Measurements from ENCODE around the gene AGMAT. TPM values are rescaled to one million over a fixed set of nuclear protein-coding genes. Genes with fewer than 3 reads are reported as not detected.
A peak's percentile ranks its signal among the peaks of the same experiment; 100 is the strongest.
"Not testable (repeated sequence)": the region's sequence is repeated elsewhere in the genome, so short reads cannot be mapped to it uniquely, and the experiment has no call there.

Gene AGMAT
- total RNA-seq, 1 donor from 2014 or later: not detected

- peak; percentile 91 for ATAC-seq
- intact Hi-C loops (cut with micrococcal nuclease): no loop called here
- peak; percentile 98 for DNase-seq
Measured at GRCh38 chr1:15617173-15618076, 32.6 kb upstream of the AGMAT start, which contains the start of gene DDI2. Gene DDI2, plus strand, starts transcription at chr1:15617458. Its CDS starts 213 bp downstream, at chr1:15617671.

GRCh38 chr1:15616373-15617172 lies 31.7 kb upstream of the AGMAT start:
- intact Hi-C loops (cut with micrococcal nuclease): no loop called here
- DNase-seq (peak; percentile 42), ATAC-seq (peak; percentile 22)

GRCh38 chr1:15610167-15610566 lies 25.3 kb upstream of the AGMAT start:
- no peak for ATAC-seq
- no peak for DNase-seq
- intact Hi-C loops (cut with micrococcal nuclease): no loop called here

DNA sequence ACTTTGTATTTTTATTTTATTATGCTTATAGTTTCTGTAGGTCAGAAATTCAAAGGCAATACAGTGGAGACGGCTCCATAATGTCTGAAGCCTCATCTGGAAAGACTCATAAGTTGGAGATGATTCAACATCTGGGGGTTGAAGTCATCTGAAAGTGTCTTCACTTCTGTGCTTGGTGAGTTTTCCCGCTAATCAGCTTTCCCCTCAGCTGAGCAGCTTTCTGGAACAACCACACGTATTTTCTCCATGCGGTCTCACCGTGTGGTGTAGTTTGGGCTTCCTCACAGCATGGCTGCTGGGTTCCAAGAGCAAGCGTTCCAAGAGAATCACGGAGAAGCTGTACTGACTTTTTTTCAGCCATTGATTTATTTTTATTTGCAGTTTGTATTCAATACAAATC lies 24.8 kb upstream of the AGMAT start:
- ATAC-seq: no peak
- intact Hi-C loops (cut with micrococcal nuclease): no loop called here

DNA sequence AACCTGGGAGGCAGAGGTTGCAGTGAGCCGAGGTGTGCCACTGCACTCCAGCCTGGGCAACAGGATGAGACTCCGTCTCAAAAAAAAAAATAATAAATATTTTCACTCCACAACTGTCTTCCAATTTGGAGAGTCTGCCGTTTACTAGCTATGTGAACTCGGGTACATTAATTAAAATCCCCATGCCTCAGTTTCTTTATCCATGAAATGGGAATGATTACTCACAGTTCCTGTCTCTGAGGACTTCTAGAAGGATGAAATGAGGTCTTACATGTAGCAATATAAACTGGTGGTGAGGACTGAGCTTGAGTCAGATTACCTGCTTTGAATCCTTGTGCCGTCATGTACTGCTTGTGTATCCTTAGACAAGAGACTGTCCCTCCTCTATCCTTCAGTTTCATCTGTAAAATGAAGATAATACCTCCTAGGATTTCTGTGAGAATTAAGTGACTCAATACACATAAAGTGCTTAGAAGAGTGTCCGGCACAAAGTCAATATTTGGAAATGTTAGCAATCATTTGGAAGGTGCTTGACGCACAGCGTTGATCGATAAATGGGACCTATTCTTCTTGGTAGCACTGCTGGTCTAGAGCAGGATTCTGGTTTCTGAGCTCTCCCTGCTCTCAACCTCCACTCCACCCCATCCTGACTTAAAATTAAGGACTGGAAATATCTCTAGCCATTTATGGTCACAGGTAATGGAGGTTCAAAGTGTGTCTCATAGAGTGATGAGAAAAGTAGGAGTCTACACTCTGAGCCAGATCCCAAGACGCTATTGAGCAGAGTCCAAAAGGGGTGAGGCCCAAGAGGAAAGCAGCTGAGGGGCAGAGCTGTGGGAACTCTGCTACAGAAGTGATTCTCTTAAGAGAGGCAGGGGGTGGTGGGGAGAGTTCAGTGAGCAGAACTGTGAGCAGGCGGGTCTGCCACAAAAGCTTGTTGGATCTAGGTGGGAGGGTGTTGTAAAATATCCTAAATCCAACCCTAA lies 20.8 kb upstream of the AGMAT start:
- ATAC-seq (no peak), DNase-seq (no peak)
- intact Hi-C loops (cut with micrococcal nuclease): no loop called here

More for the DNA sequence above, 24.8 kb upstream of the AGMAT start:
- no peak for DNase-seq

- DNase-seq; intact Hi-C loops (cut with micrococcal nuclease); ATAC-seq: not testable (repeated sequence)
Measured at GRCh38 chr1:15604400-15604799, 19.5 kb upstream of the AGMAT start.

GRCh38 chr1:15603966-15604282 lies 19.1 kb upstream of the AGMAT start:
- intact Hi-C loops (cut with micrococcal nuclease); DNase-seq; ATAC-seq: not testable (repeated sequence)

- ATAC-seq (peak; percentile 99), DNase-seq (peak; percentile 99)
- intact Hi-C loops (cut with micrococcal nuclease): no loop called here
Measured at GRCh38 chr1:15603050-15603965, 18.5 kb upstream of the AGMAT start.

DNA sequence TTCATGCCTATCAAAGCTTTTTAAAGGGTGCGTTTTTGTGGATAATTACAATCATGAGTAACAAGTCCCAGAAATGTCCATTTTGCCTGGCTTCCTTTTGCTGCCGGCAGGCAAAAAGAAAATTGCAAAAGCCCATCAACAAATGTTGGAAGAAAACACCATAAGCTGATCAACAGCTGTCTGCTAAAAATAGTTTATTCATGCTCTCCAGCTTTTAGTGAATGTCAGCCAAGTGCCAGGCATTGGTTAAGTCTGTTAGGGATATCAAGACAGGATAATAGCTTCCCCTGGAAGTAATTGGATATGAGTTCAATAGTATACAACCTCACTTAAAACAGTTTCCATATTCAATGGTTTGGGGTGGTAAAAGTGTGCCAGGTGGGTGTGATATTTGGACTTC lies 13.6 kb upstream of the AGMAT start:
- ATAC-seq (no peak), DNase-seq (no peak)
- intact Hi-C loops (cut with micrococcal nuclease): no loop called here

- ATAC-seq: no peak
Measured at GRCh38 chr1:15595809-15596617, 11.2 kb upstream of the AGMAT start.

DNA sequence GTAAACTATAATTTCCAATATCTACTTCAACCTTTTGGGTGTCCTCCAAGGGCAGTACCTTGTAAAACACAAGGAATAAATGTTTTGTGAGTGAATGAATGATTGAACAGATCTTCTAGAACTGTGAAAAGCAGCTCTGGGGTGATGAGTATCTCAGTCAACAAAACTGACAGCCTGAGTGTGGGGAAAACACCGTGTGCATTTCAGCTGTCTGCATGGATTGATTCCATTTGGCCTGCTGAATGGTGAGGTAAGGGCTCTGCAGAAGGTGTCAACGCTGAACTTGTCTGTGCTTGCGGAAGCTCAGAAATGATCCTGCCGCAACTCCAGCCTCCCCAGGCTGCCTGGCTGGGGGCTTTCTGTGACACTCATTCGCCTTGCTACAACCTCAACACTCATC lies 7.4 kb upstream of the AGMAT start:
- intact Hi-C loops (cut with micrococcal nuclease): no loop called here
- ATAC-seq: no peak
- no peak for DNase-seq

More at GRCh38 chr1:15595809-15596617, 11.2 kb upstream of the AGMAT start:
- intact Hi-C loops (cut with micrococcal nuclease): no loop called here
- DNase-seq: no peak

DNA sequence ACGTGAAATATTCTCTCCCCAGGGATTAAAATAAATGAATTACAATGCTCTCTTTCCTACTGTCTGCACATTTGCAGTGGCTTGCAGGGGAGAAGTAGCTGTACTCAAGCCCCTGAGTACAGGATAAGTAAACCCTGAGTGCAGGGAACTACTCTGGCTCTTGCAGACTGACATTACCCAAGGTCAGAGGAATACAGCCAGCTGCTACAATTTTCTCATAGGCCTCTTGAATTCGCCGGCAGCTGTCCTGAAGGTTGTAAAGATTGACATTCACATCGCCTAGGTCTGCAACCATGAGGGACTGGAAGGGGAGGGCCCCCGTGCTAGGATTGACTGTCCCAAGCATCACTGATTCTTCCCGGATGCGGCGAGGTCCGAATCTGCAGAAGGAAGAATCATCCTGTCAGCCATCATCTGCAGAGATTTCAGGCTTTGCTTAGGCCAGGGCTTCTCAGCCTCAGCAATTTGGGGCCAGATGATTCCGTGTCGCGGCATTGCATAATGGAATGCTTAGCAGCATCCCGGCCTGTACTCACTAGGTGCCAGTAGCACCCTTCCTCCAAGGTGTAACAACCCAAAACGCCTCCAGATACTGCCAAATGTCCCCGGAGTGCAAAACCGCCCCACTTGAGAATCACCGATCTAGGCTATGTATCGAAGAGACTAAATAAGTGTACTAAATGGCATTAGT lies 1.7 kb downstream of the AGMAT start:
- DNase-seq: no peak
- ATAC-seq: no peak
- intact Hi-C loops (cut with micrococcal nuclease): no loop called here

DNA sequence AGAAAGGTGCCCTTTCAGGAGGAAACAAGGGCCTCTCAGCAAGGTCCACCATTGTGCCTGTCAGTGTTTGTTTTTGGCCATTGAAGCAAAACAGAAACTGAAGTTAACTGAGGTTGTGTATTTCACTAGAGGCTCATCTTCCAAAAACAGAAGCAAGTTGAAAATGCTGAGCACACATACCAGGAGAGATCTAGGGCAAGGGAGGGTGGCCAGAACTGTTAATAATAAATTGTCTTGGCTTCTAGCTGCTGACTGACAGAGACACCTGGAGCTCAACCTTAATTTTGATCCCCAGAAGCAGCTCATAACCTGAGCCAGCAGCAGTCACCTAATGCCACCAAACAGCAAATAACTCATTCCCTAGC lies 5.2 kb downstream of the AGMAT start:
- intact Hi-C loops (cut with micrococcal nuclease): no loop called here
- ATAC-seq (peak; percentile 37), DNase-seq (no peak)

- ATAC-seq (peak; percentile 10), DNase-seq (no peak)
- intact Hi-C loops (cut with micrococcal nuclease): no loop called here
Measured at GRCh38 chr1:15578921-15579682, 5.7 kb downstream of the AGMAT start.

- DNase-seq (no peak), ATAC-seq (no peak)
- intact Hi-C loops (cut with micrococcal nuclease): no loop called here
Measured at GRCh38 chr1:15577691-15578090, 7.2 kb downstream of the AGMAT start.

- intact Hi-C loops (cut with micrococcal nuclease): no loop called here
- no peak for ATAC-seq
Measured at GRCh38 chr1:15575549-15576150, 9.2 kb downstream of the AGMAT start.

More at GRCh38 chr1:15575549-15576150, 9.2 kb downstream of the AGMAT start:
- DNase-seq: no peak
